K562 (cell line): ENCODE measurements around the gene IDI1.

Source experiments
- CBFB ChIP-seq: sonication (generic); formaldehyde crosslinking; IDR thresholded peaks from 2 replicates; pipeline ENCODE4 v1.4.0; 2020; ENCODE audit warnings: mild to moderate bottlenecking, missing genetic modification reagents
- CHD2 ChIP-seq: IDR thresholded peaks from 2 replicates; pipeline ENCODE4 v1.6.1; 2011; ENCODE audit warnings: low read depth, low read length
- FOXP1 ChIP-seq: sonication (generic); formaldehyde crosslinking; IDR thresholded peaks from 2 replicates; pipeline ENCODE4 v1.8.0; 2022; ENCODE audit warnings: mild to moderate bottlenecking, missing genetic modification reagents
- IRF9 ChIP-seq: fragments of 450-650 bp; IDR thresholded peaks from 2 replicates; pipeline ENCODE4 v1.6.1; 2016; ENCODE audit warnings: missing biosample characterization, missing genetic modification characterization
- MYC ChIP-seq, 2 experiments: fragments of 250-450 bp in 1 of 2; sonication (Bioruptor Pico) in 1 of 2; IDR thresholded peaks; 2 replicates each; pipeline versions ENCODE4 v1.5.1 to v1.6.1; 2012 to 2021; ENCODE audit warnings: low read depth in 2 of 2, borderline replicate concordance in 1 of 2, improper control_type of control experiment in 1 of 2, low read length in 1 of 2, mild to moderate bottlenecking in 1 of 2, moderate library complexity in 1 of 2
- PHTF2 ChIP-seq: fragments of 250-450 bp; sonication (Bioruptor Pico); IDR thresholded peaks from 2 replicates; pipeline ENCODE4 v1.5.0; 2021; ENCODE audit warnings: mild to moderate bottlenecking
- SPI1 ChIP-seq: IDR thresholded peaks from 2 replicates; pipeline ENCODE4 v1.6.1; 2011; ENCODE audit warnings: low read depth, low read length, control low read depth, borderline replicate concordance
- SRF ChIP-seq, 2 experiments: fragments of 250-450, 450-650 bp in 1 of 2; sonication (Bioruptor Pico) in 1 of 2; sonication (generic) in 1 of 2; formaldehyde crosslinking; IDR thresholded peaks; 2 replicates each; pipeline versions ENCODE4 v1.5.0 to v1.5.1; 2020 to 2022; ENCODE audit warnings: mild to moderate bottlenecking in 1 of 2, missing genetic modification reagents in 1 of 2
- TF ChIP-seq, protein P1 (sequence below), 3 experiments: IDR thresholded peaks in 2 of 3; conservative IDR thresholded peaks in 1 of 3; 2 replicates each; pipeline ENCODE4 v1.5.1; 2011 to 2012; ENCODE audit warnings: low read length in 3 of 3, mild to moderate bottlenecking in 3 of 3, control low read depth in 2 of 3, improper control_type of control experiment in 1 of 3, inconsistent platforms in 1 of 3, low read depth in 1 of 3, mixed read lengths in 1 of 3, moderate library complexity in 1 of 3; ENCODE audit not compliant: insufficient read depth in 2 of 3

GRCh38 chr10:1037098-1037497, 11.8 kb downstream of the IDI1 start:
- TF ChIP-seq SPI1, result no peak
- no peak for TF ChIP-seq MYC (IDR thresholded peaks at IDR 0.05; ENCODE audit: low read depth, low read length)
- no peak for TF ChIP-seq MYC (CRISPR knock-in tag; IDR thresholded peaks at IDR 0.05; ENCODE audit: borderline replicate concordance, low read depth)
- TF ChIP-seq, protein P1, sequence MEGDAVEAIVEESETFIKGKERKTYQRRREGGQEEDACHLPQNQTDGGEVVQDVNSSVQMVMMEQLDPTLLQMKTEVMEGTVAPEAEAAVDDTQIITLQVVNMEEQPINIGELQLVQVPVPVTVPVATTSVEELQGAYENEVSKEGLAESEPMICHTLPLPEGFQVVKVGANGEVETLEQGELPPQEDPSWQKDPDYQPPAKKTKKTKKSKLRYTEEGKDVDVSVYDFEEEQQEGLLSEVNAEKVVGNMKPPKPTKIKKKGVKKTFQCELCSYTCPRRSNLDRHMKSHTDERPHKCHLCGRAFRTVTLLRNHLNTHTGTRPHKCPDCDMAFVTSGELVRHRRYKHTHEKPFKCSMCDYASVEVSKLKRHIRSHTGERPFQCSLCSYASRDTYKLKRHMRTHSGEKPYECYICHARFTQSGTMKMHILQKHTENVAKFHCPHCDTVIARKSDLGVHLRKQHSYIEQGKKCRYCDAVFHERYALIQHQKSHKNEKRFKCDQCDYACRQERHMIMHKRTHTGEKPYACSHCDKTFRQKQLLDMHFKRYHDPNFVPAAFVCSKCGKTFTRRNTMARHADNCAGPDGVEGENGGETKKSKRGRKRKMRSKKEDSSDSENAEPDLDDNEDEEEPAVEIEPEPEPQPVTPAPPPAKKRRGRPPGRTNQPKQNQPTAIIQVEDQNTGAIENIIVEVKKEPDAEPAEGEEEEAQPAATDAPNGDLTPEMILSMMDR (IDR thresholded peaks at IDR 0.05 in 2 of 3, conservative IDR thresholded peaks at IDR 0.05 in 1 of 3; ENCODE audit: insufficient read depth in 2 of 3, low read depth in 1 of 3, low read length in 3 of 3), result no peak
- no peak for TF ChIP-seq CBFB (CRISPR knock-in tag)
- TF ChIP-seq CHD2, result no peak
- TF ChIP-seq IRF9 (tag), result no peak
- TF ChIP-seq PHTF2, result no peak
- TF ChIP-seq SRF (CRISPR knock-in tag; IDR thresholded peaks at IDR 0.05), result no peak
- TF ChIP-seq FOXP1, result no peak
